ENCODE results near the gene LGALS16. TPM values are rescaled to one million over a fixed set of nuclear protein-coding genes. Genes with fewer than 3 reads are reported as not detected.

Gene LGALS16
- total and polyA plus RNA-seq, 10 of the 15 experiments (the other 5 are each of a cell fraction or from before 2014, with no cell fraction given): not detected

DNA sequence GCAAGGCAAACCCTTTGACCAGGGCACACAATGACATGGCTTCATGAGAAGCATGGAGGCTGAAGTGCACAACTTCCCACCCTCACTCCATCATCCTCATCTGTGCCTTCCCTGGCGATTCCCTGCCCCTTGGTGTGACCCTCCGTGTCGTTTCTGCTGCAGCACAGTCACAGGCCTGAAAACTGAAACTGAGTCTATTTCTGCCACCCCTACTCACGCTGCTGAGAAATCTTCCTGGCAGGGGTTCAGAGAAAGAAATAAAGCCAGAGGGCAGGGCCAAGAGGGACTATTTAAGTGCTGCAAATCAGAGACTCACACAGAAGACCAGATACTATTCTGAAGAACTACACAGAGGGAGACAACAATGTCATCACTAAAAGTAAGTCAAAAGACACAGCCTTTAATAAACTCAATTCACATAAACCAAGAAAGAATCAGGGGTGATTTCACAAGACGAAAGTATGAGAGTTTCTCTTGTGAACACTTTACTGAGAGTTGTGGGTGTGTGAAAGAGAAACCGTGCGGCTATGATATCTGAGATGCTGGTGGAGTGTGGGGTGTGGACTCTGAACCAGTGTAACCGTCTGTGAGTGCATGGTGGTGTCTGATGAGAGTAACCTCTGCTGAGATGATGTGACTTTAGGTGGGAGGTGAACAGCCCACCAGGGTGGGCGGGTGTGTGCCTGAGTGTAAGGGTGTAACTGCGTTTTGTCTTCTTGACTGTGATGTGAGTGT lies 23.5 kb downstream of the LGALS16 start (continued):
- TF ChIP-seq USF1 (IDR thresholded peaks at IDR 0.05; ENCODE audit: borderline replicate concordance, extremely low read length, insufficient read depth, low read depth, low read length) (no peak), ESRRA (IDR thresholded peaks at IDR 0.05; ENCODE audit: low read length) (no peak), FOS (IDR thresholded peaks at IDR 0.05; ENCODE audit: borderline replicate concordance, extremely low read depth, insufficient read length) (no peak), MYC (IDR thresholded peaks at IDR 0.05; ENCODE audit: insufficient read depth, insufficient read length, insufficient replicate concordance, low read length, severe bottlenecking) (no peak), ZNF592 (IDR thresholded peaks at IDR 0.05) (no peak), SP1 (IDR thresholded peaks at IDR 0.05; ENCODE audit: low read depth, low read length) (peak; percentile 44), ATF7 (IDR thresholded peaks at IDR 0.05; ENCODE audit: low read depth) (peak; percentile 75), ZBED1 (IDR thresholded peaks at IDR 0.05; ENCODE audit: borderline replicate concordance) (peak; percentile 85), TARDBP (IDR thresholded peaks at IDR 0.05; ENCODE audit: borderline replicate concordance) (no peak; the same call in none of the 2 replicates), JUND (IDR thresholded peaks at IDR 0.05; ENCODE audit: low read depth, low read length) (no peak), RAD21 (IDR thresholded peaks at IDR 0.05; ENCODE audit: insufficient read depth, low read depth, low read length) (0 out of 2 replicates have a peak, but pooled peaks have one; percentile 18), SMAD1 (IDR thresholded peaks at IDR 0.05; ENCODE audit: low read depth, partially characterized antibody) (peak; percentile 88)
- TF ChIP-seq, protein P1, sequence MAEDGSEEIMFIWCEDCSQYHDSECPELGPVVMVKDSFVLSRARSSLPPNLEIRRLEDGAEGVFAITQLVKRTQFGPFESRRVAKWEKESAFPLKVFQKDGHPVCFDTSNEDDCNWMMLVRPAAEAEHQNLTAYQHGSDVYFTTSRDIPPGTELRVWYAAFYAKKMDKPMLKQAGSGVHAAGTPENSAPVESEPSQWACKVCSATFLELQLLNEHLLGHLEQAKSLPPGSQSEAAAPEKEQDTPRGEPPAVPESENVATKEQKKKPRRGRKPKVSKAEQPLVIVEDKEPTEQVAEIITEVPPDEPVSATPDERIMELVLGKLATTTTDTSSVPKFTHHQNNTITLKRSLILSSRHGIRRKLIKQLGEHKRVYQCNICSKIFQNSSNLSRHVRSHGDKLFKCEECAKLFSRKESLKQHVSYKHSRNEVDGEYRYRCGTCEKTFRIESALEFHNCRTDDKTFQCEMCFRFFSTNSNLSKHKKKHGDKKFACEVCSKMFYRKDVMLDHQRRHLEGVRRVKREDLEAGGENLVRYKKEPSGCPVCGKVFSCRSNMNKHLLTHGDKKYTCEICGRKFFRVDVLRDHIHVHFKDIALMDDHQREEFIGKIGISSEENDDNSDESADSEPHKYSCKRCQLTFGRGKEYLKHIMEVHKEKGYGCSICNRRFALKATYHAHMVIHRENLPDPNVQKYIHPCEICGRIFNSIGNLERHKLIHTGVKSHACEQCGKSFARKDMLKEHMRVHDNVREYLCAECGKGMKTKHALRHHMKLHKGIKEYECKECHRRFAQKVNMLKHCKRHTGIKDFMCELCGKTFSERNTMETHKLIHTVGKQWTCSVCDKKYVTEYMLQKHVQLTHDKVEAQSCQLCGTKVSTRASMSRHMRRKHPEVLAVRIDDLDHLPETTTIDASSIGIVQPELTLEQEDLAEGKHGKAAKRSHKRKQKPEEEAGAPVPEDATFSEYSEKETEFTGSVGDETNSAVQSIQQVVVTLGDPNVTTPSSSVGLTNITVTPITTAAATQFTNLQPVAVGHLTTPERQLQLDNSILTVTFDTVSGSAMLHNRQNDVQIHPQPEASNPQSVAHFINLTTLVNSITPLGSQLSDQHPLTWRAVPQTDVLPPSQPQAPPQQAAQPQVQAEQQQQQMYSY (CRISPR knock-in tag; IDR thresholded peaks at IDR 0.05): no peak
- TF ChIP-seq, protein P2, sequence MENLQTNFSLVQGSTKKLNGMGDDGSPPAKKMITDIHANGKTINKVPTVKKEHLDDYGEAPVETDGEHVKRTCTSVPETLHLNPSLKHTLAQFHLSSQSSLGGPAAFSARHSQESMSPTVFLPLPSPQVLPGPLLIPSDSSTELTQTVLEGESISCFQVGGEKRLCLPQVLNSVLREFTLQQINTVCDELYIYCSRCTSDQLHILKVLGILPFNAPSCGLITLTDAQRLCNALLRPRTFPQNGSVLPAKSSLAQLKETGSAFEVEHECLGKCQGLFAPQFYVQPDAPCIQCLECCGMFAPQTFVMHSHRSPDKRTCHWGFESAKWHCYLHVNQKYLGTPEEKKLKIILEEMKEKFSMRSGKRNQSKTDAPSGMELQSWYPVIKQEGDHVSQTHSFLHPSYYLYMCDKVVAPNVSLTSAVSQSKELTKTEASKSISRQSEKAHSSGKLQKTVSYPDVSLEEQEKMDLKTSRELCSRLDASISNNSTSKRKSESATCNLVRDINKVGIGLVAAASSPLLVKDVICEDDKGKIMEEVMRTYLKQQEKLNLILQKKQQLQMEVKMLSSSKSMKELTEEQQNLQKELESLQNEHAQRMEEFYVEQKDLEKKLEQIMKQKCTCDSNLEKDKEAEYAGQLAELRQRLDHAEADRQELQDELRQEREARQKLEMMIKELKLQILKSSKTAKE (IDR thresholded peaks at IDR 0.05; ENCODE audit: low read depth, poor library complexity, severe bottlenecking): peak; percentile 38

All from GM12878 (cell line).